SK-N-SH treated with all-trans-retinoic acid at 6 μM for 48 hours (cell line): ENCODE data around the gene CHRNG.

Source experiments
- ATAC-seq: fragments of 200-7000 bp; cut with Tn5 transposase; 3 replicates; pipeline ENCODE4 v1.9.1; 2020; ENCODE audit warnings: mild to moderate bottlenecking, moderate library complexity
- ARNTL ChIP-seq: fragments of 450-650 bp; formaldehyde crosslinking; IDR thresholded peaks from 2 replicates; pipeline ENCODE4 v1.5.0; 2020; ENCODE audit warnings: low read depth, mild to moderate bottlenecking, moderate library complexity, borderline replicate concordance
- BACH2 ChIP-seq: fragments of 250-450 bp; sonication (Bioruptor Pico); IDR thresholded peaks from 2 replicates; pipeline ENCODE4 v1.9.0; 2021; ENCODE audit warnings: mild to moderate bottlenecking, borderline replicate concordance
- CSDC2 ChIP-seq: fragments of 250-450 bp; sonication (Bioruptor Pico); IDR thresholded peaks from 2 replicates; pipeline ENCODE4 v1.5.0; 2020; ENCODE audit warnings: mild to moderate bottlenecking, moderate library complexity
- OSR1 ChIP-seq: fragments of 250-450 bp; sonication (Bioruptor Pico); IDR thresholded peaks from 2 replicates; pipeline ENCODE4 v1.8.0; 2022; ENCODE audit warnings: moderate library complexity, mild to moderate bottlenecking, inconsistent platforms
- PATZ1 ChIP-seq: fragments of 250-450 bp; sonication (Bioruptor Pico); IDR thresholded peaks from 2 replicates; pipeline ENCODE4 v1.8.0; 2020; ENCODE audit warnings: mild to moderate bottlenecking, moderate library complexity, borderline replicate concordance
- POU6F1 ChIP-seq: fragments of 250-450 bp; sonication (Bioruptor Pico); IDR thresholded peaks from 2 replicates; pipeline ENCODE4 v1.8.0; 2021; ENCODE audit warnings: low read depth, mild to moderate bottlenecking, moderate library complexity, borderline replicate concordance
- PPARA ChIP-seq: fragments of 250-450 bp; sonication (Bioruptor Pico); IDR thresholded peaks from 2 replicates; pipeline ENCODE4 v1.5.0; 2020; ENCODE audit warnings: mild to moderate bottlenecking, borderline replicate concordance
- RARB ChIP-seq: fragments of 250-450 bp; sonication (Bioruptor Pico); IDR thresholded peaks from 2 replicates; pipeline ENCODE4 v1.8.0; 2021; ENCODE audit warnings: mild to moderate bottlenecking, moderate library complexity
- SNAI2 ChIP-seq: fragments of 250-450 bp; sonication (Bioruptor Pico); IDR thresholded peaks from 2 replicates; pipeline ENCODE4 v1.5.0; 2020; ENCODE audit warnings: mild to moderate bottlenecking, moderate library complexity
- TOX ChIP-seq: fragments of 250-450 bp; sonication (Bioruptor Pico); IDR thresholded peaks from 2 replicates; pipeline ENCODE4 v1.8.0; 2021; ENCODE audit warnings: mild to moderate bottlenecking, moderate library complexity, borderline replicate concordance
- TSHZ2 ChIP-seq: fragments of 250-450 bp; sonication (Bioruptor Pico); IDR thresholded peaks from 2 replicates; pipeline ENCODE4 v1.5.0; 2020; ENCODE audit warnings: mild to moderate bottlenecking, moderate library complexity
- ZC3H10 ChIP-seq: fragments of 250-450 bp; sonication (Bioruptor Pico); IDR thresholded peaks from 2 replicates; pipeline ENCODE4 v1.5.1; 2021; ENCODE audit warnings: mild to moderate bottlenecking, moderate library complexity
- ZFP3 ChIP-seq: fragments of 250-450 bp; sonication (Bioruptor Pico); IDR thresholded peaks from 2 replicates; pipeline ENCODE4 v1.5.0; 2020; ENCODE audit warnings: mild to moderate bottlenecking, moderate library complexity
- ZFP30 ChIP-seq: fragments of 450-650 bp; formaldehyde crosslinking; IDR thresholded peaks from 2 replicates; pipeline ENCODE4 v1.5.0; 2022; ENCODE audit warnings: mild to moderate bottlenecking, moderate library complexity
- ZNF565 ChIP-seq: fragments of 450-650 bp; formaldehyde crosslinking; conservative IDR thresholded peaks from 2 replicates; pipeline ENCODE4 v1.5.0; 2020; ENCODE audit warnings: low read depth, mild to moderate bottlenecking, moderate library complexity
- ZNF70 ChIP-seq: fragments of 450-650 bp; formaldehyde crosslinking; IDR thresholded peaks from 2 replicates; pipeline ENCODE4 v1.5.0; 2020; ENCODE audit warnings: mild to moderate bottlenecking, moderate library complexity
- TF ChIP-seq, protein P1 (sequence below): fragments of 250-450 bp; sonication (Bioruptor Pico); IDR thresholded peaks from 2 replicates; pipeline ENCODE4 v1.5.1; 2020; ENCODE audit warnings: low read depth, mild to moderate bottlenecking, moderate library complexity

CHRNG gene

GRCh38 chr2:232504438-232504837, 35.1 kb upstream of the CHRNG start (continued):
- TF ChIP-seq TSHZ2 (no peak), ARNTL (CRISPR knock-in tag) (no peak), PATZ1 (CRISPR knock-in tag) (no peak), CSDC2 (CRISPR knock-in tag) (no peak), ZC3H10 (CRISPR knock-in tag) (no peak), ZFP30 (CRISPR knock-in tag) (no peak), OSR1 (CRISPR knock-in tag) (no peak)

DNA sequence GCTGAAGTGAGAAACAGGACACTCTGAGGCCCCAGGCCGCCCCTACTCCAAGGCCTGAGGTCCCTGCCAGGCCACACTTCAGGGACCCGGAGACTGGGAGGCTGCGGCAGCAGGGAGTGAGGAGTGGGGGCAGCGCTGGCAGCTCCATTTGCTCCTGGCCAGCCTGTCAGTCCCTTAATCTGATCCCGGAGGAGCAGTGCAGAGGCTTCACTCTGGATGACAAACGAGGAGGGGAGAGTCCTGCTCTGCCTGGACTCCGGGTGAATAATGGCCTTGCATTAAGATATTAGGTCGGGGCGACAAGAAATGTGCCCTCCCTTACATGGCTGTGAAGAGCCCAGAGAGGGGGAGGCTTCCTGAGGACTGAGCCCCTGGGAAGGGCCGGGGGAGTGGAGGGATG, 33.6 kb upstream of the CHRNG start:
- TF ChIP-seq ZC3H10 (CRISPR knock-in tag), result no peak
- no peak for TF ChIP-seq POU6F1 (CRISPR knock-in tag)
- TF ChIP-seq ZFP3 (CRISPR knock-in tag), result no peak
- TF ChIP-seq CSDC2 (CRISPR knock-in tag), result no peak
- no peak for TF ChIP-seq ZNF565
- no peak for TF ChIP-seq RARB (CRISPR knock-in tag)
- TF ChIP-seq ARNTL (CRISPR knock-in tag), result no peak
- TF ChIP-seq, protein P1, sequence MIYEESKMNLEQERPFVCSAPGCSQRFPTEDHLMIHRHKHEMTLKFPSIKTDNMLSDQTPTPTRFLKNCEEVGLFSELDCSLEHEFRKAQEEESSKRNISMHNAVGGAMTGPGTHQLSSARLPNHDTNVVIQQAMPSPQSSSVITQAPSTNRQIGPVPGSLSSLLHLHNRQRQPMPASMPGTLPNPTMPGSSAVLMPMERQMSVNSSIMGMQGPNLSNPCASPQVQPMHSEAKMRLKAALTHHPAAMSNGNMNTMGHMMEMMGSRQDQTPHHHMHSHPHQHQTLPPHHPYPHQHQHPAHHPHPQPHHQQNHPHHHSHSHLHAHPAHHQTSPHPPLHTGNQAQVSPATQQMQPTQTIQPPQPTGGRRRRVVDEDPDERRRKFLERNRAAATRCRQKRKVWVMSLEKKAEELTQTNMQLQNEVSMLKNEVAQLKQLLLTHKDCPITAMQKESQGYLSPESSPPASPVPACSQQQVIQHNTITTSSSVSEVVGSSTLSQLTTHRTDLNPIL (CRISPR knock-in tag), result no peak
- ATAC-seq, result peak; percentile 8; the same call in 2 of the 3 replicates

DNA sequence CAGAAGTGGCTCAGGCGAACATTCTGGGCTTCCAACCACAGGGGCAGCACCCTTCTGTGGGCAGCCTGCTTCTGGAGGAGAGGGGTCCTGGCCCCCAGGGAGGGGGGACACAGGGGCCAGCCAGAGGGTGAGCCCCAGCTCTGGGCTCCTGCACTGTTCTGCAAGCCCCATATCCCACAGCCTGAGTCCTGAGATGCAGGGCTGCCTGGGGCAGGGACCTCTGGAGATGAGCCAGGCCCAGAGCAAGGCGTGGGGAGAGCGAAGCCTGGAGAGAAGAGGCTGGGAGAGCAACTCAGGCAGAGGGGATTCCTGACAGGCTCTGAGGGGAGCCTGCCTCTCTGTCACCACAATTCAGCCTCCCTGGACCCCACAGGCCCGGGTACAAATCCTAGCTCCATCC, 32.8 kb upstream of the CHRNG start:
- ATAC-seq, result no peak; the same call in 2 of the 3 replicates
- TF ChIP-seq POU6F1 (CRISPR knock-in tag) (no peak), PPARA (CRISPR knock-in tag) (no peak), OSR1 (CRISPR knock-in tag) (no peak), TOX (no peak), TSHZ2 (no peak)
- TF ChIP-seq, all 23 proteins: peak for 0

DNA sequence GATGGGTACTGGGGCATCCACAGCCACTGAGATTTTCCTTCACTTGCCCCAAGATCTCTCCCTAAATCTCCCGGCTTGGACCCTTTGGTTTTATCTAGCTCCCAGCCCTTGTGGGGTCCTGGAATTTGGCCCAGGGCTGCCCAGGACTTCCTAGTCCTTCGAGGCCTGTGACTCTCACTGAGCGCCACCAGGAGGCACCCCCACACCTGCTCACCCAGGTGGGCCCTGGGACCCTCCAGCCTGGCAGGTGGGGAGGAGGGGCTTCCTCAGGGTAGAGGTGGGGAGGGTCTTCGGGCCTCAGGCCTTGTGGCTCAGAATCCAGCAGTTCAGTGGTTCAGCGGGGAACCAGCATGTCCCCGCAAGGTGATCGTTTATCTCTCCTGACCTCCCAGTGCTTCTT, 31.2 kb upstream of the CHRNG start:
- no peak for ATAC-seq
- TF ChIP-seq, protein P1 (CRISPR knock-in tag), result no peak
- TF ChIP-seq OSR1 (CRISPR knock-in tag) (no peak), SNAI2 (no peak), ZFP3 (CRISPR knock-in tag) (no peak), POU6F1 (CRISPR knock-in tag) (no peak), ZNF70 (CRISPR knock-in tag) (no peak), ARNTL (CRISPR knock-in tag) (no peak), ZFP30 (CRISPR knock-in tag) (no peak), BACH2 (CRISPR knock-in tag) (no peak)
